GM12891 (cell line): ENCODE measurements around the gene KRTAP20-4.

Experiments
- DNase-seq: peaks from one replicate; pipeline ENCODE4 v3.0.0; 2011; ENCODE audit warnings: low spot score; ENCODE audit not compliant: insufficient read length
- FAIRE-seq: peaks from 2 replicates; lab custom pipeline; 2011; peaks lifted over from hg19 to GRCh38; lab: Jason Lieb, UNC
- PAX5 ChIP-seq: IDR thresholded peaks from 2 replicates; pipeline ENCODE4 v1.6.1; 2011; ENCODE audit warnings: low read length, moderate library complexity, mild to moderate bottlenecking; ENCODE audit not compliant: insufficient read depth, severe bottlenecking
- POLR2A ChIP-seq: IDR thresholded peaks from 2 replicates; pipeline ENCODE4 v1.6.1; 2011; ENCODE audit warnings: low read depth, low read length, control low read depth
- POLR2AphosphoS5 ChIP-seq: IDR thresholded peaks from 2 replicates; pipeline ENCODE4 v1.6.1; 2011; ENCODE audit warnings: low read depth, low read length, control low read depth
- POU2F2 ChIP-seq: IDR thresholded peaks from 2 replicates; pipeline ENCODE4 v1.6.1; 2011; ENCODE audit warnings: low read depth, mild to moderate bottlenecking, control low read depth, low read length, moderate library complexity
- SPI1 ChIP-seq: IDR thresholded peaks from 2 replicates; pipeline ENCODE4 v1.6.1; 2011; ENCODE audit warnings: low read depth, low read length, control low read depth
- TAF1 ChIP-seq: IDR thresholded peaks from 2 replicates; pipeline ENCODE4 v1.6.1; 2011; ENCODE audit warnings: low read depth, low read length, control low read depth

Gene KRTAP20-4

DNA sequence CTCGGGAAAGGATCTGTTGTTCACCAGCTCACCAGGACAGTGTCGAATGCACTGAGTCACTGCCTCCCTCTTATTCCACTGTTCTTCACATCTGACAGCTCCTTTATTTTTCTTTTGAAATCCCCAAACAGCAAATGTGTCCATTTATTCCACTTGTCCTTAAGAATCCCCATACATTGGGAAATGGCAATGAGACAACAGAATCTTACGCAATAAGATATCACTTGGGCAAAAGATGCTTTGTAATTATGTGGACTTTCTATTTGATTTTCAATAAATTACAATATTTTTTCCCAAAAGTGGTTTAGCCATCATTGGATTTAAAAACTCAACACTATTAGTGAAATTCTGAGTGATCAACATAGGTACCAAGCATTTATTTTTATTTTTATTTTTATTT is 18.3 kb downstream of the KRTAP20-4 start:
- no peak for FAIRE-seq
- DNase-seq = no peak
- TF ChIP-seq POLR2AphosphoS5 = no peak
- no peak for TF ChIP-seq POU2F2
- TF ChIP-seq POLR2A = no peak
- no peak for TF ChIP-seq TAF1
- TF ChIP-seq SPI1 = no peak
- TF ChIP-seq PAX5 = no peak

DNA sequence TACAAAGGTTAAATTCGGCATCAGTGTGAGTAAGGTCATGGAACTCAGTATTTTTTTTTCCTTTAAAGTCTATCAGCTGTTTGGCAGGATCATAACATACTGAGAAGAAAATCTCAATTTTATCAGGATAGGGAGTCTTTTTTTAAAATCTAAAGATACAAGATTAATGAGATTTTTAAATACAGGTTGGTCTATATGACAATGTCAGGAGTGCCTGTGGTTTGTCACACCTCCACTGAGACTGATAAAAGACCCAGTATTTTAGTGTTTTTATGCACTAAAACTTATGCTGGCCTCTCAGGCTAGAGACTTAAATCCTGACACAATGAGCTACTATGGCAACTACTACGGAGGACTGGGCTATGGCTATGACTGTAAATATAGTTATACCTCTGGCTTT is 22.1 kb downstream of the KRTAP20-4 start, which contains the start of gene KRTAP20-3:
Gene KRTAP20-3 (plus strand): TSS at position 301 of the 400 bp plus-strand sequence.
- TF ChIP-seq POLR2A = no peak
- TF ChIP-seq PAX5 = no peak
- TF ChIP-seq SPI1 = no peak
- TF ChIP-seq POLR2AphosphoS5 = no peak
- no peak for TF ChIP-seq POU2F2
- no peak for TF ChIP-seq TAF1
- no peak for FAIRE-seq
- no peak for DNase-seq

- TF ChIP-seq TAF1 = no peak
- TF ChIP-seq POLR2AphosphoS5 = no peak
- no peak for TF ChIP-seq PAX5
- TF ChIP-seq SPI1 = no peak
- TF ChIP-seq POLR2A = no peak
- no peak for TF ChIP-seq POU2F2
- FAIRE-seq (no peak), DNase-seq (no peak)
Observed at GRCh38 chr21:30646904-30647414, 26.5 kb downstream of the KRTAP20-4 start.

DNA sequence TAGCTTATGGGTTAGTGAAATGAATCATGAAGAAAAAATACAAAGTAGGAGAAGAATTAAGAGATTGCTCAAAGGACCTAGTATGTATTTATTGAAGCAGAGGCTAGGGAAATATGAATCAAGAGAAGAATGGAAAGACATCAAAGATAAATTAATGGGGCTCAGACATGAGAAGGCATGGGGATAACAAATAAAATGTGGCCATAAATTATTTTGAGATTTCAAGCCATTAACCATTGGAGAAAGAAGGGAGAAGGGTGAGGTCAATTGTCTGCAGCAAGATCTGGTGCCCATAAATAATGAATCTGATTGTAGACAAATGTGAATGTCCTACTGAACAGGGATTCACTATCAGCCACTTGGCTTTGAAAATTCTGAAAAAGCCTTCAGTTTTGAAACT is 32.5 kb downstream of the KRTAP20-4 start:
- no peak for DNase-seq
- FAIRE-seq = no peak
- TF ChIP-seq SPI1 (no peak), POLR2AphosphoS5 (no peak), PAX5 (no peak), TAF1 (no peak), POU2F2 (no peak), POLR2A (no peak)

- DNase-seq (no peak), FAIRE-seq (no peak)
- TF ChIP-seq PAX5 = no peak
- TF ChIP-seq POLR2AphosphoS5 = no peak
- TF ChIP-seq TAF1 = no peak
- TF ChIP-seq SPI1 = no peak
- no peak for TF ChIP-seq POLR2A
- TF ChIP-seq POU2F2 = no peak
Observed at GRCh38 chr21:30668776-30669175, 48.3 kb downstream of the KRTAP20-4 start.
